NCI-H82 treated with DMSO at 0.1 percent for 48 hours (cell line): ENCODE measurements around the gene AMFR.

Experiments
- DNase-seq: peaks from one replicate; lab custom pipeline; 2025; ENCODE audit not compliant: unreplicated experiment; lab: John Stamatoyannopoulos, UW

The AMFR gene

GRCh38 chr16:56349086-56349415, 76.3 kb downstream of the AMFR start:
- DNase-seq: no peak

GRCh38 chr16:56348168-56349085, 76.9 kb downstream of the AMFR start:
- DNase-seq: no peak

GRCh38 chr16:56347670-56348069, 77.7 kb downstream of the AMFR start:
- no peak for DNase-seq

- no peak for DNase-seq
Observed at GRCh38 chr16:56347166-56347565, 78.2 kb downstream of the AMFR start.

- no peak for DNase-seq
Observed at GRCh38 chr16:56346131-56346890, 79.0 kb downstream of the AMFR start.

- DNase-seq: no peak
Observed at GRCh38 chr16:56345406-56346050, 79.8 kb downstream of the AMFR start.

- DNase-seq: no peak
Observed at GRCh38 chr16:56344518-56345405, 80.6 kb downstream of the AMFR start.

- no peak for DNase-seq
Observed at GRCh38 chr16:56343661-56344517, 81.5 kb downstream of the AMFR start.

- DNase-seq: no peak
Observed at GRCh38 chr16:56341656-56342399, 83.5 kb downstream of the AMFR start.

- DNase-seq: no peak
Observed at GRCh38 chr16:56340864-56341365, 84.4 kb downstream of the AMFR start.

GRCh38 chr16:56340416-56340815, 84.9 kb downstream of the AMFR start:
- no peak for DNase-seq

GRCh38 chr16:56339431-56340195, 85.7 kb downstream of the AMFR start:
- no peak for DNase-seq

GRCh38 chr16:56338566-56339318, 86.6 kb downstream of the AMFR start:
- no peak for DNase-seq

GRCh38 chr16:56337858-56338325, 87.5 kb downstream of the AMFR start:
- DNase-seq: no peak

GRCh38 chr16:56337131-56337857, 88.1 kb downstream of the AMFR start:
- DNase-seq: no peak

- DNase-seq: no peak
Observed at GRCh38 chr16:56336711-56337110, 88.6 kb downstream of the AMFR start.
